ENCODE measurements around the gene UGT1A5. TPM values are rescaled to one million over a fixed set of nuclear protein-coding genes. Genes with fewer than 3 reads are reported as not detected.

The UGT1A5 gene
- total RNA-seq, 2 experiments from 2014 or later = not detected

DNA sequence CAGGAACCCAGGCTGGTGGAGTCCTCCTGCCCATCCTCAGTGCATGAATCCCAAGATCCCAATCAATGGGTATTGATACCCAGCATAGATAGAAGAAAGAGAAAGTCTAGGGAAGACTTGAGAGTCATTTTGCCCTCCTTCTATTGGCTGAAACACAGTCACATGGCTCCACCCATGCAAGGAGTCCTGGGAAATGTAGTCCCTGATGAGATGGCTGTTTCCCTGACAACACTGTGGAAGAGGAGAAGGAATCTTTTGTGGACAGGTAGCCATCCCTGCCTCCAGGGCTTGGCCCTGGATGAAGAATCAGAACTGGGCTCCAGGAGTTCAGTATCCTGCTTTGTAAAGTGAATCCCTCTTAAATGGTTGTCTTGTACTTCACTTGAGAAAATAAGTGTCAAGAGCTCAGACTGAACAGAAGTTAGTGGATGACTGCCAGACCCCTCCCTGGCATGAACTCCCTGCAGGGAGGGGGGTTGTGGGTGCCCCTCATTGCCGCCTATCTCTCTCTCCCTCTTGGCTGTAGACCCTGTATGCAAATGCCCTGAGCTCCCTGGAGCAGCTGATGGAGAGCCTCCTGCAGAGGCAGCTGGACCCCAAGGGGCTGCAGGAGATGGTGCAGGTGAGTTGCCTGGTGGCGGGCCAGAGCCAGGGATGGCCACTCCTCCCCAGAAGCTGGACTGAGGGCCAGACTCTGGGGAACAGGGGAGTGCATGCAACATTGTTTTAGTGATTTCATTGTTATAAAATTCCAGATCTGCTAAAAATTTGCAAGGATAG, 101.5 kb downstream of the UGT1A5 start:
- H3K4me1 Mint-ChIP-seq = peaks cover 2% of the 10 kb centered on the region
- no peaks in the 10 kb centered on the region for H3K9me3 Mint-ChIP-seq
- H3K4me3 Mint-ChIP-seq = no peak overlapping the region
- H3K27ac Mint-ChIP-seq = no peak overlapping the region
- H3K27me3 Mint-ChIP-seq = peaks cover 10% of the 10 kb centered on the region
- no peak for DNase-seq
- no peaks in the 10 kb centered on the region for H3K36me3 Mint-ChIP-seq

DNA sequence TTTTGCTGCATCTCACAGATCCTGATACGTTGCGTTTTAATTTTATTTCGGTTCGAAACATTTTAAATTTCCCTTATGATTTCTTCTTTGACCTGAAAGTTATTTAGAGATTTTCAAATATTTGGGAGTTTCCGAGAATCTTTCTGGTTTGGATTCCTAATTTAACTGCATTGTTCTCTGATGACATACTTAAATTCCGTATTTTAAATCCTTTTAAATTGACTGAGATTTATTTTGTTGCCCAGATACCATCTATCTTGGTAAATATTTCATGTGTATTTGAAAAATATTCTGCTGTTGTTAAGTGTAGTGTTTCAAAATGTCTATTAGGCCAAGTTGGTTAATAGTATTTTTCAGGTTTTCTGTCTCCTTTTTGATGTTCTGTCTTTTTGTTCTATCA, 103.2 kb downstream of the UGT1A5 start:
- H3K4me1 Mint-ChIP-seq = peaks cover 2% of the 10 kb centered on the region
- DNase-seq = no peak
- no peaks in the 10 kb centered on the region for H3K36me3 Mint-ChIP-seq
- no peak overlapping the region for H3K4me3 Mint-ChIP-seq
- H3K27me3 Mint-ChIP-seq = peaks cover 10% of the 10 kb centered on the region
- H3K9me3 Mint-ChIP-seq = no peaks in the 10 kb centered on the region
- H3K27ac Mint-ChIP-seq = no peak overlapping the region

DNA sequence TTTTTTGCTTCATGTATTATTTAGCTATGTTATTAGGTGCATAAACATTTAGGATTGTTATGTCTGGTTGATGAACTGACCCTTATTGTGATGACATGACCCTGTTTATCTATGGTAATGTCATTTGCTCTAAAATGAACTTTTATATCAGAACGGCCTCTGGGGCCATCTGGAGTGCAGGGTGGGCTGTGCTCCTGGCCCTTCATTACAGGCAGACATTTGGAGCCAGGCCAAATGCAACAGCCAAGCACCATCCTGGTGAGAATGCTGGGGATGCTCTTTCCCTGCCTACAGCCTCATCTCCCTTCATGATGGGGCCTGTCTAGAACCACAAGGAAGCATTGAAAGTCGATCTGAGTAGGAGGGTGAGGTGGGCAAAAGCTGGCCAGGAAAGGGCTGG, 103.6 kb downstream of the UGT1A5 start:
- Mint-ChIP-seq H3K4me1 (peaks cover 2% of the 10 kb centered on the region), H3K4me3 (no peak overlapping the region), H3K27ac (no peak overlapping the region), H3K27me3 (peaks cover 10% of the 10 kb centered on the region), H3K36me3 (no peaks in the 10 kb centered on the region), H3K9me3 (no peaks in the 10 kb centered on the region)
- no peak for DNase-seq

DNA sequence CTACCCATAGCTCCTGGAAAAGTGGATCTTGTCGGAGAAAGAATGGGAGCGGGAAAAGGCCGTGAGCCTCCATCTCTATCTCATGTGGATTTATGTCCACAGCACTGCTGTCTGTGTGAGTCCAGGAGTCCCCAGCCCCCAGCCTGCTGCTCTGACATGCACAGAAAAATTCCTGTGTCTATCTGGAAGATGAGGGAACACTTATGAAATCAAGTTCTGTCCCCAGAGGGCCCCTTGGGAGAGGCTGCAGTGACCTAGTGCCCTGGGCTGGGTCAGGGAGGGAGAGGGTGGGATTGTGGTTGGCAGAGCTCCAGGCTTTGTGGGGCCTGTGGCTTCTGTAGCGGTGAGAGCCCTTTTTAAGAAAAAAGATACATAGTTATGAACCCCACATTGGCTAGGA, 104.1 kb downstream of the UGT1A5 start:
- no peak overlapping the region for H3K27ac Mint-ChIP-seq
- H3K9me3 Mint-ChIP-seq = no peaks in the 10 kb centered on the region

DNA sequence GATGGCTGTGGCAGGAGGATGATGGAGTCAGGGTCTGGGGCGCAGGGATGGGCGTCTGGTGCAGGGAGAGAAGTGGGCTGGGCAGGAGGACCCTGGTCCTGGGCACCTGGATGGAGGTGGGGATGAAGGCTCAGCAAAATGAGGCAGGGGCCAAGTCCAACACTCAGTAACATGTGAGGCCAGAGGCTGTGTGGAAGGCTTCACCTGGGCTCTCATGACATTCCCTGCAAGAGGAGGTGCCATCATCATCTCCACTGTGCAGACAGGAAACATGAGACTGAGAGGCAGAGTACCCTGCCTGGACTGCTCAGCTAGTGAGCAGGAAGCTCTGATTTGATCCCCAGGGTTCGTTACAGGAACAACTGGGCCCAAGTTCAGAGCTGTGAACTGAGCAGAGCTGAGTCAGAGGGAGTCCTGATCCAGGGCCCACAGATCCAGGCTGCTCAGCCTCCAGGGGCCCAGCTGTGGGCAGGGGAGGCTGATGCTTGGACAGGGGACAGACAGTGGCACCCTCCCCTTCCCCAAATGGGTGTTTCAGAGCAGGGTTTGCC, 104.7 kb downstream of the UGT1A5 start:
- DNase-seq = no peak
- H3K4me1 Mint-ChIP-seq = peaks cover 2% of the 10 kb centered on the region
- H3K4me3 Mint-ChIP-seq = no peak overlapping the region
- H3K27me3 Mint-ChIP-seq = peaks cover 10% of the 10 kb centered on the region
- no peaks in the 10 kb centered on the region for H3K36me3 Mint-ChIP-seq
- H3K27ac Mint-ChIP-seq = no peak overlapping the region
- H3K9me3 Mint-ChIP-seq = no peaks in the 10 kb centered on the region

More for the DNA sequence above, 104.1 kb downstream of the UGT1A5 start:
- peaks cover 2% of the 10 kb centered on the region for H3K4me1 Mint-ChIP-seq
- no peaks in the 10 kb centered on the region for H3K36me3 Mint-ChIP-seq
- no peak for DNase-seq
- H3K4me3 Mint-ChIP-seq = no peak overlapping the region
- peaks cover 10% of the 10 kb centered on the region for H3K27me3 Mint-ChIP-seq

DNA sequence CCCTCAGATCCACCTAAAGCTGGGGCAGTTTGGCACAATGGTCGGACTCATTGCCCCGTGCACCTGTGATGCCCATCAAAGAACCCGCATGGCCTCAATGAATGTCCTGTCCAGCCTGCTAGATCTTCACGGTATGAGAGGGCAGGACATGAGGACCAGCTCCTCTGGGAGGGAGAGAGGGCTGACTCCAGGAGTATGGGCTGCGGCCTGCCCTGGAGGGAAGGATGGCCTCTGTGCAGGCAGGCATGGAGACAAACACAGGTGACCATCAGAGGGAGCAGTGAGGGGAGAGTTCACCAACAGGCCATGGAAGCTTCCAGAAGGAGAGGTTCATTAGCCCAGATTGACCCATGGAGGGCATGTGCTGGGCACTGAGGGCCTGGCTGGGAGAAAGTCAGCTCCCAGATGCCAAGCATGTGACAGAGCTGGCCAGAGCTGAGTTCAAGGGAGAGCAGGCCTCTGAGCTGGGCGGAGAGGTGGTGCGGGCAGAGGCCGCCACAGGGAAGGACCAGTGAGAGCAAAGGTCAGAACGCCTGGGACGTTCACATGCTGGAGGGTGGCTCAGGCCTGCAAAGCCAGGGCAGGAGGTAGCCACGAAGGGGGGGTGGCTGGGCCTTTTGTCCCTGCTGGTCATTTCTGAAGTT, 105.4 kb downstream of the UGT1A5 start:
- H3K27ac Mint-ChIP-seq = no peak overlapping the region

DNA sequence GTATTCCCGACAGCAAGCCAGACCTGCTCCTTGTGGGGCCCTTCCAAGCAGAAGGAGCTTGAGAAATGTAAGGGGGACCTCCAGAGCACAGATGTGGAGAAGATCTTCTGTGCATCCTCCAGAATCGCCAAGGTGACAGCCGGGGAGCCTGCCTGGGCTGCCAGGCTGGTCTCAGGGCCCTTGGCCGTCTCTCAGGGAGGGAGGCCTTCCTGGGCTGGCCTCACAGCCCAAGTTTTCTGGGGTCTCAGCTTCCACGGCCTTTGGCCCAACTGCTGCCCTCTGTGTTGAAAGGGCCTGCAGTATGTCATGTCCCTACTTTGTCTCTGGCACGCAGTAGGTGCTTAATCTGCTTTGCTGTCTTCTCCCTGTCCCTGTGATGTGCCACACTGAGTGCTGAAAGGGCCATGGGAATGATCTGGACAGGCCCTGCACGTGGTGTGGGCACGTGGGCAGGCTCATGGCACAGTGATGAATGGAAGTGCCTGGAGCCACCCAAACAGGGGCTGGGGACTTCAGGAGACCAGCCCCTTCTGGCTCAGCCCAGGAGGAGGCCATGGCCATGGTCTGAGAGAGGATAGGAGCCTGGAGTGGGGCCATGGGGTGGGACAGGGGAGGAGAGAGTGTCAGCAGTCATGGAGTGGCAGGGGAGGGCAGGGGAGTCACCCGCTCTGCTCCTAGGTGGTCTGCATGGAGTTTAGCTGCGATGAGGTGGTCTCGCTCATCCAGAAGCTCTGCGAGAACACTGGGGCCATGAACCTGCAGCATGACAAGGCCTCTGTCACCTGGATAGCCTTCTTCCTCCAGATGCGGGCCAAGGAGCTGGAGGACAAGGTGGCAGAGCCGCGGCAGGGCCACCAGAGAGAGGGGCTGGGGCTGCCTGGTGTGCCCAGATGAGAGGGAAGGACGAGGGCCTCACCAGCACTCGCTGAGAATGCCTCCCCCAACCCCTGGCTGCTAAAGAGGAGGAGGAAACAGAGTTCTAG, 106.2 kb downstream of the UGT1A5 start:
- no peak overlapping the region for H3K27ac Mint-ChIP-seq

More for the DNA sequence above, 105.4 kb downstream of the UGT1A5 start:
- Mint-ChIP-seq H3K36me3 (no peaks in the 10 kb centered on the region), H3K9me3 (no peaks in the 10 kb centered on the region), H3K27me3 (peaks cover 10% of the 10 kb centered on the region), H3K4me1 (peaks cover 2% of the 10 kb centered on the region), H3K4me3 (no peak overlapping the region)
- no peak for DNase-seq

DNA sequence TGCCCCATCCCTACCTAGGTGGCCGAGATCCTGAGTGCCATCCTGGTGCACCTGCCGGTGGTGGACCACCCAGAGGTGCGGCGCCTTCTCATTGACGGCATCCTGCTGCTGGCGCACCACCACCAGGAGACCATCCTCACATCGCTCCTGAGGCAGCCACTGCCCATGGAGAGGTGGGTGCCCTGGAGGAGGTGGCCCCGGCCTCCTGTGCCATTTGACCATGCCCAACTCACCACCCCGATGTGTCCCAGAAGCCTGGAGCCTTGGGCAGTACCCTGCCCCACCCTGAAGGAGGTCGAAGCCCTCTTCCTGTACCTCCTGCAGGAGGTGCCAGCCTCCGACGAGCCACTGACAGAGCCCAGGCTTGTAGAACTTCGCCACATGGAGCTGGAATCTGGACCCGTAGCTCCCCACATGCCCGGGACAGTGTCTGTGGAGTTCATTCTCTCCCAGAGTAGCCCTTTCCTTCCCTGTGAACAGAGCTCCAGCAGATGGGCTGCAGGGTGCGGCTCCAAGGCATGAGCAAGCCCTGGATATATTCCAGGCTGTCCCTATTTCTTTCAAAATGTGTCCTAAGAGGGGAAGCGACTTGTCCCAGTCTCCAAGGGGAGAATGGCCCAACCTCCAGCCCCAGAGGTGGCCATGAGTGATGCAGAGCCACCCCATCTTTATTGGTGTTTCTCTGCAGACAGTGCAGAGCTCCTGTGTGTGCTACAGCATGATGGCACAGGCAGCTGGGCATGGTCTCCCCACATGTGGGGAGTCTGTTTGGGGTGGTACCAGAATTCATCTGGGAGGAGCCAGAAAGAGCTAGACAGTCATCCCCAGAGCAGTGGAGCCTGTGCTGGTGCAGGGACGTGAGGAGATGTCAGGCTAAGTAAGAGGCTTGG, 107.4 kb downstream of the UGT1A5 start:
- DNase-seq = no peak
- H3K4me1 Mint-ChIP-seq = peaks cover 2% of the 10 kb centered on the region
- H3K4me3 Mint-ChIP-seq = no peak overlapping the region
- H3K27ac Mint-ChIP-seq = no peak overlapping the region
- no peaks in the 10 kb centered on the region for H3K9me3 Mint-ChIP-seq
- H3K36me3 Mint-ChIP-seq = no peaks in the 10 kb centered on the region
- peaks cover 10% of the 10 kb centered on the region for H3K27me3 Mint-ChIP-seq

More for the DNA sequence above, 106.2 kb downstream of the UGT1A5 start:
- H3K36me3 Mint-ChIP-seq = no peaks in the 10 kb centered on the region
- H3K4me3 Mint-ChIP-seq = no peak overlapping the region
- H3K27me3 Mint-ChIP-seq = peaks cover 10% of the 10 kb centered on the region
- DNase-seq = no peak
- no peaks in the 10 kb centered on the region for H3K9me3 Mint-ChIP-seq
- peaks cover 2% of the 10 kb centered on the region for H3K4me1 Mint-ChIP-seq

DNA sequence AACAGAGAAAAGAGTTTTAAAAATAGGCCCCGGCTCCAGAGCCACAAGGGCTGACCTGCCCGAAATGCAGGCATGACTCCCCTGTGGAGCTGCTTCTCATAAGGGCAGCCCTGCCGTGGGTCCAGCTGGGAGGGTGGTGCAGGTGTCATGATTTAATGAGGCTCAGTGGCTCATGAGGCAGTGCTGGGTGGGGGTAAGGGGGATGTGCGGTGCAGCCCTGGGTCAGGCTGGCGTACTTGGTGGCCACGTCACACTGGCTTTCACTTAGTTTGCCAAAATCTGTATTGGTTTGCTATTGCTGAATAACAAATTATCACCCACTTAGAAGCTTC, 108.0 kb downstream of the UGT1A5 start:
- peaks cover 2% of the 10 kb centered on the region for H3K4me1 Mint-ChIP-seq
- H3K27me3 Mint-ChIP-seq = peaks cover 9% of the 10 kb centered on the region
- no peaks in the 10 kb centered on the region for H3K36me3 Mint-ChIP-seq
- H3K4me3 Mint-ChIP-seq = no peak overlapping the region
- no peaks in the 10 kb centered on the region for H3K9me3 Mint-ChIP-seq
- DNase-seq = no peak
- H3K27ac Mint-ChIP-seq = no peak overlapping the region

DNA sequence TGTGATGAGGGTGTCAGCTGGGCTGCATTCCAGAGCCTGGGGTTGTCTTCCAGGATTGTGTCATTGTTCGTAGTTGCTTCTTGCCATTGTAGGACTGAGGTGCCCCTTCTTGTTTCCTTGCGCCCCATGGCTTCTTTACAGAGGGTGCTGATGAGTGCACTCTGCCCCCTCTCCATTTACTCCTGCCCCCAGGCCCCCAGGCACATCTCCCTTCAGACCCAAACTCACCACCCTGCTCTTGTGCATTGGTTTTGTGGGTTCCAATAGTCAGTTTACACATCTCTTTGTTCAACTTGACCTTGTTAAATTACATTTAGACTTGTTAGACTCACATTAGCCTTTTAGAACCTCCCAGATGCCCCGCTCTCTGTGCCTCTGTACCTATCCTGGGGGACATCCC, 108.5 kb downstream of the UGT1A5 start:
- Mint-ChIP-seq H3K9me3 (no peaks in the 10 kb centered on the region), H3K36me3 (no peaks in the 10 kb centered on the region), H3K4me3 (no peak overlapping the region)

DNA sequence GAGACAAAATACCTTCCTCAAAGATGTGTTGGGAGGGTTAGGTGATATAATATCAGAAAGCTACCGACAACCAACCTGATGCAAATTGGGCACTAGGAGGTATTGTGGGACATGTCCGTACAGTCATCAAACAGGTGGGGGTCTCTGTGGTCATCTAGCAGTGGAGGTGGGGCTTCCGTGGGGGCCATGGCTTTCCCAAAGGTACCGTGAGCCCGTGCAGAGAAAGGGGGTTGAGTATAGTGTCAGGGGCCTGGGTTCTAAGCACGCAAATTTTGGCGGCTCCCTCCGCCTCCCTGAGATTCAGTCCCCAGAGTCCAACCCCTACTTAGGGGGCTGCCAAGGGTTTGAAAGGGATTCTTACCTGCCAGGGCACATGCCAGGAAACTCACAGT, 109.0 kb downstream of the UGT1A5 start:
- Mint-ChIP-seq H3K4me1 (peaks cover 2% of the 10 kb centered on the region), H3K4me3 (no peak overlapping the region), H3K9me3 (no peaks in the 10 kb centered on the region), H3K36me3 (no peaks in the 10 kb centered on the region), H3K27ac (no peak overlapping the region), H3K27me3 (peaks cover 9% of the 10 kb centered on the region)
- DNase-seq = no peak

More for the DNA sequence above, 108.5 kb downstream of the UGT1A5 start:
- Mint-ChIP-seq H3K27me3 (peaks cover 9% of the 10 kb centered on the region), H3K4me1 (peaks cover 2% of the 10 kb centered on the region), H3K27ac (no peak overlapping the region)
- DNase-seq = no peak

DNA sequence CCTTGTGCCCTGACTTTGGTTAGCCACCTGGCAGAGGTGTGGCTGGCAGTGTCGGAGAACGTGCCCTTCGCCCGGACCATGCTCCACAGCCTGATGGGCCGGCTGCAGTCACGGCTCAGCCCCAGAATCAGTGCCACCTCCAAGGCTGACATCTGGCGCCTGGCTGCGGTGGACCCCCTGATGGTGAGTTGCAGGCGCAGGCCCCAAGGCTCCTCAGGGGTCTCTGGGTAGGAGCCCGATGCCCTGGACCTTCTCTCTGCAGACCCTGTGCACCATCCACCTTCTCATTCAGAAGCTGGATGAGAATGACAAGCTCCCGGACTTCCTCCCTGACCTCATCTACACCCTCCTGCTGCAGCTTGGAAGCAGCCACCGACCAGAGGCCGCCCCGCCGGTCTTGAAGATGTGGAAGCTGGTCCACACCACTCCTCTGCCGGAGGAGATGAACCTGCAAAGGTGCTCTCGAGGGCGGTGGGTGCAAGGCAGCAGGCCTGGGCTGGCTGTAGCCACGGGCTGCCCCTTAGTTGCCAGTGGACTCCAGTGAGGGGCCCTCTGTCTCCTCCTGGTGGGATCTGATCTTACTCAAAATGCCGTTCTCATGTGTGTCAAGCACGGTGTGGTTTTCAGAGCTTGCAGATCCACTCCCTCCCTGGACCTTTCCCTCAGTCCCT, 109.5 kb downstream of the UGT1A5 start:
- DNase-seq = no peak
- Mint-ChIP-seq H3K27me3 (peaks cover 7% of the 10 kb centered on the region), H3K36me3 (no peaks in the 10 kb centered on the region), H3K4me3 (no peak overlapping the region), H3K4me1 (peaks cover under 1% of the 10 kb centered on the region), H3K9me3 (no peaks in the 10 kb centered on the region), H3K27ac (no peak overlapping the region)
